ENCODE data around the gene SHB.
A peak's percentile ranks its signal among the peaks of the same experiment; 100 is the strongest.

The SHB gene

DNA sequence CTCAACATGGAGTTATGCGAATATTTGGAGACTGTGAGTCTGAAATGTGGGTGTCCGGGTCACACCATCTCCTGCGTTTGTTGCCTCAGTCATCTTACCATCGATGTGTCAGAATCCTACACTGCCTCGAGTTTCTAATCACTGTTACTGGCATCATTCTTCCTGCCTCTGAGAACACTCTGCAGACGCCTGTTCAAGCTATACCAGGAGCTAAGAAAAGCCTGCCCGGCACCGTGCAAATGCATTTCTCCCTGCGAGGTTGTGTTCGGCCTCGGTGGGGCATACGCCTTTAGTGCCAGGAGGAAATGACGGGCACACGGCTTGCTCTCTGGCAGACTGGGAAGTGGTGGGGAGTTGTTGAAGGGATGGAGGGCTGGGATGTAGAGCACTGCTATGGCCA, 133.9 kb downstream of the SHB start:
- DNase-seq (ENCODE audit: low read depth), result no peak

DNA sequence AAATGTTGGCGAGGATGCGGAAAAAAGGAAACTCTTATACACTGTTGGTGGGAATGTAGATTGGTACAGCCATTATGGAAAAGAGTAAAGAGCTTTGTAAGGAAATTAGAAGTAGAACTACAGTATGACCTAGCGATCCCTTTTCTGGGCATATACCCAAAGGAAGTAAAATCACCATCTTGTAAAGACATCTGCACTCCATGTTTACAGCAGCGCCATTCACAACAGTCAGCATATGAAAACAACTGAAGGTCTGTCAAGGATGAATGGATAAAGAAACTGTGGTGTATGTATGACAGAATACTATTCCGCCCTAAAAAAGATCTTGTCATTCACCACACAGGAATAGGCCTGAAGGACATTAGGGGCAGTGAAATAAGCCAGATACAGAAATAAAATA, 137.4 kb downstream of the SHB start:
- no peak for DNase-seq (ENCODE audit: low read depth)

DNA sequence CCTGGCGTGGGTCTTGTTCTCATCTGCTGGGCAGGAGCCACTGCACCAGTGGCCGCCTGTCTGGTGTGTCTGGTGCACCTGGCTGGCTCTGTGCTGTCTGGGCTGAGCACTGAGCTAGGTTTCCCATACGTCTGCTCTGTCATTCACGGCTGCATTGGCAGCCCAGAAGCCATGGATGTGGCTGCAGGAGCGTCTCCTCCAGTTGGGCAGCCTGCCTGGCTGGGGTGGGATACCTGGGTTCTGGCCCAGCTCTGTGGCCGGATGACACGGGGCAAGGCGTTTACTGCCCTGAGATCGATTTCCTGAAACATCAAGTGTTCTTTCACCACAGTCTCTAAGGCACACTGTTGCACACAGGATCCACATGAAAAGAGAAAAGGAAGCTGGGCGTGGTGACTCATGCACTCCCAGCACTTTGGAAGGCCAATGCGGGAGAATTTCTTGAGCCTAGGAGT, 139.6 kb downstream of the SHB start:
- peak; percentile 67 for DNase-seq (ENCODE audit: low read depth)

DNA sequence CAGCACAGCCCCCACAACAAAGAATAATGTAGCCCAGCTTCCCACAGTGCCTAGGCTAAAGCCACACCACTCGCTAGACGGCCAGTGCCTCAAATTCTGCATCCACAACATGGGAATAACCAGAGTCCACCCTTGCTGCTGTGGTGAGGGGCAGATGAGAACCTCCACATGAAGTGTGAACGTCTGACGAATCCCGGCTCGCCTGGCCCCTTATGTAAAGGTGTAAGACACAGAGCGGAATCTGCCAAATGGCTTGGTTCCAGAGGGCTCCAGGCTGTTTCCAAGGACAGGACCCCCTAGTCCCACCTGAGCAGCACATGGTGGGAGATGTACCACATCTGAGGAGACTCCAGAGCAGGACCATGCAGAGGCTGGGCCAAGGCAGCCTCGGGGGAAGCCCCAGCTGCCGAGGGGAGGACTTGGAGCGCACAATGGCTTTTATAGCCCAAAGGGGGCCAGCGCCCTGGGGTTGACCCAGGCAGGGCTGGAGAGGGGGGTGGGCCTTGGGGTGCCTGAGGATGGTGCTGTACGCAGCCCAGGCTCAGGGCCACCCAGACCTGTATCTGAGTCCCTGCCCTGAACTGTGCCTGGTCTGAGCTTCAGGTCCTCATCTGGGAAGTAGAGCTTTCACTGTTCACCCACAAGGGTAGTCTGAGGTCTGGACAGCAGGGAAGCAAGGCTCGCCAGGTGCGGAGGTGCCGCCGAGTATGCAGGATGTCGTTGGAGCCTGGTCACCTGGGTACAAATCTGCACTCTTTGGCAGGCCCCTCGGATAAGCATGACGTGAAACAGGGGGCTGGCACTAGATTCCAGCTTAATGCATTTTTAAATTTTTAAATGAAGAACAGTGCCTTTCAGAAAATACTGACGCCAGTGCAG, 140.2 kb downstream of the SHB start:
- no peak for DNase-seq (ENCODE audit: low read depth)

DNA sequence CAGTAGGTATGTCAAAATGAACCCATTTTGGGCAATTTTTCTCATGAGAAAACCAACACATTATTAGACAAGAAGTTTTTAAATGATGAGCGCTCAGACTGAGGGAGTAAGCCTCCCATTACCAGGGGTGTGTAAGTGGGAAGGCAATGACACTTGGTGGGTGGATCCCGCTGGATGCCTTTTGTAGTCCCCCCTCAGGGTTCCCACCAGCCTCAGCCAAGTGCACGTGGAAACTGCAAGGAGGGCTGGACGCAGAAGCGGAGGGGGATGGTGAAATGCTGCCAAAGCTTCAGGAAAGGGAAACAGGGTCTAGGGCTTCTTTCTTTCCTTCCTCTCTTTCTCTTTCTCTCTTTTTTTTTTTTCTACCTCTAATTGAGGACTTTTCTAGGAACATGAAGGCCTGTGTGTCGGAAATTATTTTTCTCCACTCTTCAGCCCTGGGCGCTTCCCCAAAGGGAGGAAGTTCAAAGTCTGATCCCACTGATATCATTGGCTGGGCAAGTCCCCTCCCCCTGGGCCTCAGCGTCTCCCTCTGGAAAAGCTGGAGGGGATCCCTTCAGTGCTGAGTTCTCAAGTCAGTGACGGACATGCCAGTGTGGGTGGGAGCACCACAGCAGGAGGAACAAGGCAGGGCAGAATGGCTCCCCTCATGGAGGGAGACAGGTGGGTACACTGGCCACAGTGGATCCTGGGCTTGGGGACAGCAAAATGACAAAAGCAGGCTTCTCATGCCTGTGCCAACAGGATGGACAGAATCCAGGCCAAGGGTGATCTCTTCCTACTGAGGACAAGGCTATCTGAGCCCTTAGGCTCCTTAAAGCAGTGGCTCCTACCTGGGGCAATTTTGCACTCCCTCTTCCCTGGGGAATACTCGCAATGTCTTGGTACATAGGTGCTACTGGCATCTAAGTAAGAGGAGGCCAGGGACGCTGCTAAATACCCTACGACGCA, 141.2 kb downstream of the SHB start:
- no peak for DNase-seq (ENCODE audit: low read depth)

DNA sequence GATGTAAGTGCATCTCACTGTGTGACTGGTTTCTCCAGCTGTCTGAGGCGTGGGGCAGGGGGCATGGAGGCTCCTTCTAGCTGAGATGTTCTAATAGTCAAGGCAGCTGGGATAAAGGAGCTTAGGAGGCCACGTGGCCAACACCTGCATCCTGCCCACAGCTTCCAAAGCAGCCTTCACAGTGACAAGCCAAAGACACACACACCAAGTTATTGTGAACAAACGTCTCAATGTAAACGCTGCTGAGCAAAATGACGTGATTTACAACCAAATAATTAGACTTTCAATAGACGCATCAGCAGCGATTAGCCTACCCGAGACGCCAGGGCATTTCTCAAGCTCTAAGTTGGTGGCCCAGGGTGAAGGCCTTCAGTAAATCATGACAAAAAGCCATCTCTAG, 141.9 kb downstream of the SHB start:
- DNase-seq (ENCODE audit: low read depth), result no peak

DNA sequence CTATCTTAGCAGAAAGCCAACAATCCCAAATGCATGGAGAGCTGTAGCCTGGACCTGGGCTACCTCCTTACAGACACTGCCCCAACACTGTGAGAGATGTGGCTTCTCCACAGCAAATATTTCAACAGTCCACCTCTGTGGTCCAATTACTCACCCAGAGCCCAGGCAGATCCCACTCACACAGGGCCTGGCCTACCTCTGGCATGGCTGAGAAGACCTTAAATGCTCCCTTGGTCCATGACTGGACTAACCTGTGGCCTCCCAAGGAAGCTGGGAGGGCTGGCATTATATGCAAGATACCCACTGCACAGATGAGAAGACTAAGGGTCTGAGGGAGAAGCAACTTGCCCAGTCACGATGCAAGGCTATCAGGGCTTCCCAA, 142.3 kb downstream of the SHB start:
- DNase-seq (ENCODE audit: low read depth), result no peak

DNA sequence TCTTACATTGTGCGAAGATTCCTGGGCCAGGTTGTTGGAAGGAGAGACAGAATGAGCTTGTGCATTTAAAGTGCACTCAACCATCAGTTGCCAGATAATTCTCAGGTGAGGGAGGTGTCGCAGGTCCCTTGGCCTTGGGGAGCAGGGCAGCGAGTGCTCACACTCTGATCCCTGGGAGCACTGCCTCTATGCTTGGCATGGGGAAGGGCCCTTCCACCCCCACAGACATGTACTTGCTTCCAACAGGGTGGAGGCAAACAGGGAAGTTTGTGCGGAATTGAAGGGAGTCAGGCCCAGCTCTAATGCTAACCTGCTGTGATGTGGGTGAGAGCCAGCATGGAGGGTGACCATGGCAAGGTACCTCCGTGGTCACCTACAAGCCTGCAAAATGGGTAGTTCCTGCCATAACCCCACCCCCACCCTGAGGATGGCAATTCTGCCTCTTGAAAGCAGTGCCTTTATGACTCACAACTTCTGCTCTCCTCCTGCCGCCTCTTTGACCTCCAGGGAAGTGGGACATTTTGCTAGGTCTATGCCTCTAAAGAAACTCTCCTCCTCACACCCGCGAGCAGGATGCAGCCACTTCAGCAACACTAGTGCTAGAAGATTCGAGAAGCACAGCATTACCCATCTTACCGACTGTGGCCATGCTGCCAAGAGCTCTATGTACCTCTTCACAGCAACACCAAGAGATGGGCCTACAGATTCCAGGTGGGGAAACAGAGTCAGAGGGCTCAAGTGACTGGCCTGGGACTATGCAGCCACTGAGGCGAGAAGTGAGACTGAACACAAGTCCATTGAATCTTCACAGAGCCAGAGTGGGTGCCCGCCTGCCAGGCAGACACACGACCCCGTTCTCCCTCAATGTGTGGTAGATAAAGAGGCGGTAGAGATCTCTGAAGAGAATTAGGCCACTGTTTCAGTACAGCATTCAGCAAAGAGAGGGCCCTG, 143.0 kb downstream of the SHB start:
- no peak for DNase-seq (ENCODE audit: low read depth)

DNA sequence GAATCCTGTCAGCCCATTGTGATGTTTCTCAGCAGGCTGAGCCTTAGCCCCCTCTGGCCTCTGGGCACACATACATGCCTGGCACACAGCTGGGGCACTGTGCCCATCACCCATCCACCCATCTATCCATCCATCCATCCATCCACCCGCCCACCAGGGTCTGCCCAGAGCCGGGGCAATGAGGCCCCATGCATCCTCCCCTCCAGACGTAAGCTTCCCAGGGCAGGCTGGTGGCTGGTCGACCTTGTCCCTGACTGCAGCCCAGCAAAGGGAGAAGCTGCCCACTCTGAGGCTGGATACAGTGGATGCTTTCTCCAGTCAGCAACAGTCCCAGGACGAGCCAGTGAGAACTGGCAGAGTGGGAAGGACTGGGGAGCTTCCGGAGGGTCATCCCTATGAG, 144.0 kb downstream of the SHB start:
- no peak for DNase-seq (ENCODE audit: low read depth)

DNA sequence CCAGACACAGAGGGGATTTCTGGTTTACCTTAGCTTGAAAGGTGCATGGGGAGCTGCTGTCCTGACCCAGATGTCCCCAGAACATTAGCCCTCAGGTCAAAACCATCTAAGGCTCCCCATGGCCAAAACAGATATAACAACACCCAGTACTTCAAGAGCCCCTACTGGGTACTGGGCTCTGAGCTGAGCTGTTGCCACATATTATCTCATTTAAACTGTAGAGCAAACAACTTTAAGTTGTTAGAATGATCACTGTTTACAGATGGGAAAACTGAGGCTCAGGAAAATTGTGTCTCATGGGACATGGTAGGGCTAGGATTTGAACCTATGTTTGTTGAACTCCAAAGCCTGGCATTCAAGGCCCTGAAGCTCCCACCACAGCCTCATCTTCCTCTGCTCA, 144.5 kb downstream of the SHB start:
- no peak for DNase-seq (ENCODE audit: low read depth)

DNA sequence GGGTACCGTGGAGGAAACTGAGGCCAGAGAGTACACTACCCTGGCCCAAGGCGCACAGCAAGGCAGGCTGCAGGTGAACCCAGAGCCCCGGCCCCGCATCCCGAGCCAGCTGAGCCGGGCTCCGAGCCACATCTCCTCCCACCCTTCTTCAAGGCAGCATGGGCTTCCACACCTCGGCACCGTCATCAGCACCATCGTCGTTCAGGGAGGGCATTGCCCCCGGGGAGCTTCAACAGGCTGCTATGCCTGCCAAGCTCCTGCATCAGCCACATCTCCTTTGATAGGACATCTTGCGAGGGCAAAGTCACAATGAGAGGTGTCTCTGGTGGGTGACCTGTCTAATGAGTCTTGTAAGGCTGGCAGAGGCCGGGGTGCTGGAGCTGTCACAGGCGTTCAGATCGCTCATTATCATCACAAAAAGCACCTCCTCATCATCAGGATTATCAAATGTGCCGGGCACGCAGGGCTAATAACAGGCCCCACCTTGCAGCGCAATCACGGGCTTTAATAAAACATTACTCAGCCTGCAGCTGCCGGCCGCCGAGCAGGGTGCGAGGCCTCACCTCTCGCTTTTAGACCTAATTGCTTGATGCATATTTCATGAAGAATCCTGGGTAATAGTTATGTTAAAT, 145.1 kb downstream of the SHB start:
- DNase-seq (ENCODE audit: low read depth), result no peak

DNA sequence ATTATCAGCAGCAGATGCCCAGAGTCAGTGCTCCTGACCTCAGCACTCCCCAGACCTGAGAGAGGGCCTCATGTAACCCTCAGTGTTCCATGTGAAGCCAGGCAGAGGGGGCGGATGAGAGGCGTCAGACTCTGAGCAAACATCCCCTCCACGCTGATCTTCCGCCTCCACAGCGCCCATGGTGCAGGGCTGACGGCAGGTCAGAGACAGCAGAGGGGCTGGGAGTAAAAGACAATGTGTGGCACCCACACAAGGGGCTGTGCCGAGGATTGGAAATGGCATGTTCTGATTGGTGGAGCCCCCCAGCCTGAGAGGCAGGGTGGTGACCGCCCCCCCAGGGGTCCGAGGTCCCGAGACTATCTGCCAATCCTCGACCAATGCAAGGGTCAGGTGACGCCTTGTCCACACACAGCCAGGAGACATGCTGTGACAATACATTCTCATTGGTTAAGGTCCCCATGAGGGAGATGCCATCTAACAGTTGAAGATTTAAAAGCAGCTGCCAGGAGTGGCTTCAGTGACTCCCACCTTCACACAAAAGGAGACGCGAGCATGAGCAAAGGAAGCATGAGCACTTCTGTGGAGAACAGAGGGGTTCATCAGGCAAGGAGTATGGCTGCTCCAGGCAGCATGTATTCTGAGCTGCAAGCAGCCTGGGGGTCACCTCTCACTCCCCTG, 145.8 kb downstream of the SHB start:
- DNase-seq (ENCODE audit: low read depth), result no peak

DNA sequence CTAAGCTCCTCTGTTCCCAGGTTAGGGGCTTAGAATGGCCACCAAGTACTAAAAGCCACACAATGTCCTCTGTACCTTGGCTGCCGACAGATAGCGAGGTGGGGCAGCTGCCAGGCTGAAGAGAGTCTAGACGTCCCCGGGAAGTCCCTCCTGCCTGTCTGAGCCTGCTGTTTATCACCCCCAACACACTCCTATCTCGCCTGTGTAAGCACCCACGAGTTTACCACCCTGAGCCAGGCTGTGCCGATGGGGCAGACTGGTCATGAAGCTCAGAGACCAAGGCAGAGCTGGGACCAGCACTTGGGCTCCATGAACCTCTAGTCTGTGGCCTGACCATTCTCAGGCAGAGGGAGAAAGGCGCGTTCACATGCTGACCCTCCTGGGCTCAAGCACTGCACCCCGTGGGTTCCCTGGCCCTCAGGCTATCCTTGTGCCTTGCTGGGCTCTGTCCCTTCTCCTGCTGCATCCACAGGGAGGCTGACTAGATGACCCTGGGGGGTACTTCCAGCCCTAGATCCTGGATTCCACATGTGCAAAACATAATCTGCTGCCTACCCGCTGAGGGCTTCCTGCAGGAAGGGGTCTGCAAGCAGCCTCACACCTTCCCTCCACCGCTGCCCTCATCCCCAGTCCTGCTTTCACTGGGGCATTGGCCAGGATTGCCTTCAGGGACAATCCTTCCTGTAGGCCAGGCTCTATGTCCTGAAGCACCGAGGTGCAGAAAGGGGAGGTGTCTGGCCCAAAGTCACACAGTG, 146.5 kb downstream of the SHB start:
- DNase-seq (ENCODE audit: low read depth), result no peak

DNA sequence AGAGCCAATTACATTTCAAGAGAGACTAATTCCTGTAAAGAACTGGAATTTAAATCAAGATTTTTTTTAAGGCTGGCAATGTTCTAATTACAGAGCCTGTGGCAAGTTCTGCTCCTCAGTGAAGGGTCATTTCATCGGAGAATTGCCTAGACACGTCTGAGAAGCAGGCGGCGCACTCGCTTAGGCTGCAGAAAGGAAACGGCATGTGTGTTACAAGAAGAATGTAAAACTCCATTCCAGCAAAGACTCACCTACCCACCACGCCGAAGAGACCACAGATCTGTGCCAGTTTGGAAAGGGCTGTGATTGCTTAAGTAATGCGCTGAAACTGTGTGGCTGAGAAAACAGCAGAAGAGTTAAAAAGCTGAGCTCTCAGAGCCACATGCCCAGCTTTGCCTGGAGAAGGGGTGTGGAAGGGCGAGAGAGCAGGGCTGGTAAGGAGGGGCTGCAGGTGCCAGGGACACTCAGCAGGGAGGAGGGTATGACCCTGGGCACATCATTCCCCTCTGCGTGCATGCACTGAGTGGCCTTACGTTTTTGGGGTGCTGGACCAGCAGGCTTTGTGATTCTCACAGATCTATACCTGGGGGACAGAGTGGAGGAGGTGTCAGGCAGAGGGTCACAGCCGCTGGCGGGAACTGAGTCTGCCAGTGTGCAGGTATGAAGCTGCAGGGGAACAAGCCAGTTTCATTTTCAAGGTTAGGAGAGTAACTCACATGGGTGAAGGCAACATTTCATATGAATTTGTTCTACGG, 147.3 kb downstream of the SHB start:
- no peak for DNase-seq (ENCODE audit: low read depth)

DNA sequence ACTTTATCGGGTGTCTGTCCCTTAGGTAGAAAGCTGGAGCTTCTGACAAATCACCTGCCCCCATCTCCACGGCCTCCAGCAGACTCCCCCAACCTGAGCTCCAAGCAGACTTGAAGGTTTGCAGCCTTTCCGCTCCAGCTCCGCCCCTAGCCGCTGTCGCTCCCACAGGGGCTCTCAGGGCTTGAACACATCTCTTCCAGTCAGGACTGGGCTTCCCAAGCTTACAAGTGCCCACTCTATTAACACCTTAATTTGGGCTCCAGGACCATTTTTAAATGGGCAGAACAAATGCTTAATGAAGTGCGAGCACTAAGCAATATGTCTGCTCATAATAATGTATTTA, 147.9 kb downstream of the SHB start:
- DNase-seq (ENCODE audit: low read depth), result no peak

DNA sequence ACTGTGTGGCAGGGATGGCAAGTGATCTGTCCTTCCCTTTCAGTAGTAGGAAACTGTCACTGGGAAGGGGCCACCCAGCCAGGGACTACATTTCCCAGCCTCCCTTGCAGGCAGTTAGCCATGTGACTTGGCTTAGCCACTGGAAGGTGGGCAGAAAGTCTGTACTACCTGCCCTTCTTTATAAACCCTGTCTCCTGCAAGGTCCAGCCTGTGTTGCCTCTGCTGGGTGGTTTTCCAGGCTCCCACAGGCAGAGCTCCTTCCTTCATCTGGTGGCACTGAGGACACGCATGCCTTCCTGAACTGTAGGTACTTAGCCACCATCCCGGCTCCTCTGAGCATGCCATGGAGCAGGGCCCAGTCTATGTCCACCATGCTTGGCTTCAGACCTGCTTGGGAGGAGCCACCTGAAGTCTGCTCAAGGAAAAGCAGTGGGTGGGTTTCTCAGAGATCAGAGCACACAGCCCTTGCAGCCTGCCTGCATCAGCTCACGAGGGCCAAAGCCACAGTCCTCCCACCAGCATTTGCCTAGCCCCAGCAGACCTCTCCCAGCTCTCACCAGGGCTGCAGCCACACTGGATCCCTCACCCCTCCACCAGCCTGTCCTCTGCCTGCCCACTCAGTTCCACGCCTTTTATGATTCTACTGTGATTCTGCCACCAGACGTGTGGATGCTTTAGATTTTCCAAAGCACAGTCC, 148.4 kb downstream of the SHB start:
- no peak for DNase-seq (ENCODE audit: low read depth)

DNA sequence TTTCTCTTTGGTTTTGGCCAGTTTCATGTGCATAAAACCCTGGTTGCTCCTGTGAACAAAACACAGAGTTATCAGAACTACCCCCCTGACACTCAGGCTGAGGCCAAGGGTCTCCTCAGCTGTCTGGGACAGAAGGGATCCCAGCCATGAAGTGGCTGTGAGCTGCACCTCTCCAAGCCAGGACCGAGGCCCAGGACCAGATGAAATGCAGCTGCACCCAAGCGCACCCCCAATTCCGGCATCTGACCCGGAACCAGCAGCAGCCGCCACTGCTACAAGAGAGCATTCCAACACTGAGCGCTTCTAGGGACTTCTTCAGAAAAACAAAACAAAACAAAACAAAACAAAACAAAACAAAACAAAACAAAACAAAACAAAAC, 149.1 kb downstream of the SHB start:
- no peak for DNase-seq (ENCODE audit: low read depth)

DNA sequence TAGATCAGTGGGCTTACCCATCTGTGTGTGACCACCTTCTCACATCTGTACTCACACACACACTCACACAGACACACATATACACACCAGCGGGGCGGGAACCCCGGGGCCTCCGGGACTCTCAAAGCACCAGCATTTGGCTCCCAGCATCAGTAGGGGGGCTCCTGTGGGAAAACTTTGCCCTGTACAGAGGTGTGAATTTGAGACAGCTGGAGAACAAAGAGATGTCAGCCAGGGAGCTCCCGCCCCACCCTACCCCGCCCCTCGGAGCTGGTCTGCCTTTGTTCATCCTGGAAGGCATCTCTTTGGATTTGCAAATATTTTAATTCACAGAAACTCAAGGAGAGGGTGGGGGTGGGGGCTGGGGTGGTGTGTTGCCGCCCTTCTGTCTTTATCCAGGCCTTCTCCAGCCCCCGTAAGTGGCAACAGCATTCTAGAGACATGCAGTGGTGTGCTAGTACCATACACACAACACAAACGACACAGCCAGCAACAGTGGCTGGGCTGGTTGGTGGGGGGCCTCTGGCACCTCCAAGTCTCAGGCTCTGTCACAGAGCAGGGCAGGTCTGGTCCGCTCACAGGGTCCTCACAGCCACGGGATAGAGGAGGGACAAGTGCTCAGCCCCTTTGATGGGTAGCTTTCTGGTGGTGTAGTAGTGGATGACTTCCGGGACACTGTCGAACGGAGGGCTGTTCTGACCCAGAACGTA, 149.6 kb downstream of the SHB start:
- no peak for DNase-seq (ENCODE audit: low read depth)

Data from stromal cell of bone marrow (primary cell).